Naive B cell (primary cell): Measurements from ENCODE around the gene MAP2K7. TPM values are rescaled to one million over a fixed set of nuclear protein-coding genes. Genes with fewer than 3 reads are reported as not detected.
"Not testable (repeated sequence)": the region's sequence is repeated elsewhere in the genome, so short reads cannot be mapped to it uniquely, and the experiment has no call there.

ENCODE experiments used
- ATAC-seq, 2 donors: fragments of 150-1000 bp; cut with Tn5 transposase; 2 replicates each; pipeline ENCODE4 v1.10.0; 2021; ENCODE audit warnings: low read depth in 2 of 2, mild to moderate bottlenecking in 2 of 2, moderate library complexity in 2 of 2
- DNase-seq: peaks from one replicate; pipeline ENCODE4 v3.0.0; 2022
- H3K27ac Mint-ChIP-seq, 6 donors: one replicate each; pipeline ENCODE4 v1.8.0; 2020 to 2022; ENCODE audit warnings: mild to moderate bottlenecking in 6 of 6, mixed read lengths in 6 of 6, moderate library complexity in 5 of 6, inconsistent platforms in 2 of 6
- H3K27me3 Mint-ChIP-seq, 3 donors: one replicate each; pipeline ENCODE4 v1.8.0; 2021 to 2022; ENCODE audit warnings: mixed read lengths in 3 of 3, mild to moderate bottlenecking in 1 of 3
- H3K36me3 Mint-ChIP-seq, 2 donors: one replicate each; pipeline ENCODE4 v1.8.0; 2020 to 2022; ENCODE audit warnings: mixed read lengths in 2 of 2, inconsistent platforms in 1 of 2, mild to moderate bottlenecking in 1 of 2
- H3K4me1 Mint-ChIP-seq, 3 donors: one replicate each; pipeline ENCODE4 v1.8.0; 2020 to 2022; ENCODE audit warnings: mixed read lengths in 3 of 3, inconsistent platforms in 1 of 3, mild to moderate bottlenecking in 1 of 3, moderate library complexity in 1 of 3
- H3K4me3 Mint-ChIP-seq, 8 donors: one replicate each; pipeline ENCODE4 v1.8.0; 2020 to 2022; ENCODE audit warnings: mild to moderate bottlenecking in 8 of 8, mixed read lengths in 8 of 8, moderate library complexity in 8 of 8, inconsistent platforms in 2 of 8
- H3K9me3 Mint-ChIP-seq, 7 donors: one replicate each; pipeline ENCODE4 v1.8.0; 2020 to 2022; ENCODE audit warnings: mixed read lengths in 7 of 7, mild to moderate bottlenecking in 5 of 7, inconsistent platforms in 2 of 7, moderate library complexity in 1 of 7
- polyA plus RNA-seq, 6 donors: library from polyadenylated mRNA; unstranded; fragments of 300-500 nt; fragmentation: Illumina TruSeq; gene quantifications; one replicate each; pipeline ENCODE4 v1.2.3, GENCODE V29; 2021; ENCODE audit warnings: low read depth in 6 of 6

Gene MAP2K7
- polyA plus RNA-seq, 6 donors from 2014 or later = 0.50 to 5.1 (median 2.9) TPM

GRCh38 chr19:7953576-7953975 is 49.9 kb downstream of the MAP2K7 start:
- Mint-ChIP-seq H3K9me3 (no peaks in the 10 kb centered on the region), H3K27ac (peak overlapping the region in 2 of 6 donors; percentile 68 to 78), H3K4me3 (no peak overlapping the region), H3K4me1 (peaks cover 0 to 3% (median 2%) of the 10 kb centered on the region in 3 donors), H3K36me3 (no peaks in the 10 kb centered on the region), H3K27me3 (no peaks in the 10 kb centered on the region)
- ATAC-seq (no peak), DNase-seq (no peak)

GRCh38 chr19:7955696-7956095 is 52.0 kb downstream of the MAP2K7 start:
- DNase-seq (no peak), ATAC-seq (no peak)
- Mint-ChIP-seq H3K4me1 (peaks cover 0 to 3% (median 2%) of the 10 kb centered on the region in 3 donors), H3K36me3 (no peaks in the 10 kb centered on the region), H3K9me3 (no peaks in the 10 kb centered on the region), H3K27me3 (no peaks in the 10 kb centered on the region), H3K27ac (peak overlapping the region in 1 of 6 donors; percentile 10), H3K4me3 (no peak overlapping the region)

- Mint-ChIP-seq H3K36me3 (peaks cover 0 to 4% of the 10 kb centered on the region in 2 donors), H3K4me3 (no peak overlapping the region), H3K4me1 (peaks cover 0 to 2% (median 0%) of the 10 kb centered on the region in 3 donors), H3K27me3 (no peaks in the 10 kb centered on the region), H3K27ac (no peak overlapping the region), H3K9me3 (no peaks in the 10 kb centered on the region)
- no peak for DNase-seq
- no peak for ATAC-seq
Measured at GRCh38 chr19:7959211-7959610, 55.5 kb downstream of the MAP2K7 start.

DNA sequence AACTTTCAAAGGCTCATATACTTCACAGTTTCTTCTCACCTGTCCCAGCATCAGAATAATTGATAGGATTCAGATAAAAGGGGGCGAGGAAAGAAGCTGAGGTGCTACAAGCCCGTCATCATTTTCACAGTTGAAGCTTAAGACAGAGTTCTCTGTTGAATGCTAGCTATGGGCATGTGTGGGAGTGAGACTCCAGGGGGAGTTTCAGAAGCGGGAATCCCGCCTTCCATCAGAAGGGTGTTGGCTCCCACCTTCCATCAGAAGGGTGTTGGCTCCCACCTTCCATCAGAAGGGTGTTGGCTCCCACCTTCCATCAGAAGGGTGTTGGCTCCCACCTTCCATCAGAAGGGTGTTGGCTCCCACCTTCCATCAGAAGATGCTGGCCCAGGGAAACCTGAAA is 57.4 kb downstream of the MAP2K7 start:
- not testable (repeated sequence) for H3K4me3 Mint-ChIP-seq, H3K36me3 Mint-ChIP-seq, DNase-seq

GRCh38 chr19:7961920-7962626 is 58.4 kb downstream of the MAP2K7 start:
- H3K4me3 Mint-ChIP-seq = no peak overlapping the region
- ATAC-seq (no peak), DNase-seq (no peak)
- no peaks in the 10 kb centered on the region for H3K27me3 Mint-ChIP-seq
- H3K36me3 Mint-ChIP-seq = peaks cover 8 to 11% of the 10 kb centered on the region in 2 donors
- peak overlapping the region in 2 of 6 donors; percentile 69 to 79 for H3K27ac Mint-ChIP-seq
- peaks cover 0 to 4% (median 0%) of the 10 kb centered on the region in 3 donors for H3K4me1 Mint-ChIP-seq
- H3K9me3 Mint-ChIP-seq = no peaks in the 10 kb centered on the region

More for the DNA sequence above, 57.4 kb downstream of the MAP2K7 start:
- H3K27ac Mint-ChIP-seq = peak overlapping the region in 1 of 6 donors; percentile 30
- not testable (repeated sequence) for H3K27me3 Mint-ChIP-seq, H3K4me1 Mint-ChIP-seq, H3K9me3 Mint-ChIP-seq, ATAC-seq

GRCh38 chr19:7962644-7963268 is 59.1 kb downstream of the MAP2K7 start:
- Mint-ChIP-seq H3K9me3 (no peaks in the 10 kb centered on the region), H3K36me3 (peaks cover 11 to 13% of the 10 kb centered on the region in 2 donors), H3K27me3 (no peaks in the 10 kb centered on the region), H3K4me3 (no peak overlapping the region), H3K4me1 (peaks cover 0 to 4% (median 0%) of the 10 kb centered on the region in 3 donors), H3K27ac (no peak overlapping the region)
- no peak for DNase-seq
- ATAC-seq = no peak

- Mint-ChIP-seq H3K36me3 (peaks cover 11 to 13% of the 10 kb centered on the region in 2 donors), H3K27me3 (no peaks in the 10 kb centered on the region), H3K4me1 (peaks cover 0 to 4% (median 0%) of the 10 kb centered on the region in 3 donors), H3K9me3 (no peaks in the 10 kb centered on the region), H3K4me3 (no peak overlapping the region), H3K27ac (no peak overlapping the region)
- no peak for DNase-seq
- ATAC-seq = no peak
Measured at GRCh38 chr19:7963566-7963965, 59.9 kb downstream of the MAP2K7 start.

Other genes starting within 250 kb of the MAP2K7 start
- not detected for gene RETN, start 234.8 kb upstream of the MAP2K7 start, polyA plus RNA-seq
- gene MCEMP1, start 226.8 kb upstream of the MAP2K7 start, polyA plus RNA-seq = under 1 TPM in 2 of 6 donors, not detected in 4; 0.39 to 0.58 TPM
- 100 to 1,000 TPM; 171 to 260 (median 224) TPM for gene TRAPPC5, start 223.0 kb upstream of the MAP2K7 start, polyA plus RNA-seq
- 100 to 1,000 TPM; 613 to 938 (median 691) TPM for gene FCER2, start 201.7 kb upstream of the MAP2K7 start, polyA plus RNA-seq
- 1 to 10 TPM; 1.4 to 3.2 (median 1.8) TPM for gene CLEC4G, start 171.8 kb upstream of the MAP2K7 start, polyA plus RNA-seq
- not detected for gene CD209, start 156.3 kb upstream of the MAP2K7 start, polyA plus RNA-seq
- under 1 TPM in 3 of 6 donors, not detected in 3; 0.17 to 0.41 (median 0.21) TPM for gene CLEC4M, start 140.6 kb upstream of the MAP2K7 start, polyA plus RNA-seq
- 1 to 10 TPM in 5 of 6 donors, under 1 TPM in 1; 0.63 to 4.0 (median 1.6) TPM for gene EVI5L, start 73.7 kb upstream of the MAP2K7 start, polyA plus RNA-seq
- under 1 TPM in 1 of 6 donors, not detected in 5; 0.05 TPM for gene PRR36, start 29.5 kb upstream of the MAP2K7 start, polyA plus RNA-seq
- gene LRRC8E, start 15.4 kb upstream of the MAP2K7 start, polyA plus RNA-seq = not detected
- gene TGFBR3L, start 11.0 kb downstream of the MAP2K7 start, polyA plus RNA-seq = not detected
- gene SNAPC2, start 16.5 kb downstream of the MAP2K7 start, polyA plus RNA-seq = 10 to 100 TPM in 4 of 6 donors, 1 to 10 TPM in 2; 1.5 to 20.2 (median 14.7) TPM
- not detected for gene CTXN1, start 22.3 kb downstream of the MAP2K7 start, polyA plus RNA-seq
- gene TIMM44, start 39.8 kb downstream of the MAP2K7 start, polyA plus RNA-seq = 10 to 100 TPM in 4 of 6 donors, 1 to 10 TPM in 2; 7.8 to 21.0 (median 14.1) TPM
- gene ELAVL1, start 101.8 kb downstream of the MAP2K7 start, polyA plus RNA-seq = 10 to 100 TPM; 49.9 to 74.3 (median 59.4) TPM
- gene CCL25, start 148.9 kb downstream of the MAP2K7 start, polyA plus RNA-seq = under 1 TPM in 1 of 6 donors, not detected in 5; 0.71 TPM
- gene FBN3, start 245.7 kb downstream of the MAP2K7 start, polyA plus RNA-seq = not detected